Mucosa of stomach (tissue), 1 donor: ENCODE measurements around the gene COPB1.

Source experiments
- H3K27me3 ChIP-seq: one replicate; pipeline ENCODE4 v1.7.0; 2013; ENCODE audit warnings: mild to moderate bottlenecking, low read length; ENCODE audit not compliant: control insufficient read depth, insufficient read depth
- H3K36me3 ChIP-seq: one replicate; pipeline ENCODE4 v1.7.0; 2013; ENCODE audit warnings: low read length; ENCODE audit not compliant: control insufficient read depth, insufficient read depth
- H3K4me1 ChIP-seq: one replicate; pipeline ENCODE4 v1.7.0; 2013; ENCODE audit warnings: mild to moderate bottlenecking, low read length; ENCODE audit not compliant: control insufficient read depth, insufficient read depth
- H3K4me3 ChIP-seq: one replicate; pipeline ENCODE4 v1.7.0; 2013; ENCODE audit warnings: low read length
- H3K9ac ChIP-seq: one replicate; pipeline ENCODE4 v1.7.0; 2013; ENCODE audit warnings: mild to moderate bottlenecking, low read length, moderate library complexity
- H3K9me3 ChIP-seq: one replicate; pipeline ENCODE4 v1.7.0; 2013; ENCODE audit warnings: mild to moderate bottlenecking, low read length, moderate library complexity; ENCODE audit not compliant: control insufficient read depth
- donor health status: Pancreatic carcinoma.

COPB1 gene

GRCh38 chr11:14529951-14530350 is 30.3 kb upstream of the COPB1 start:
- no peaks in the 10 kb centered on the region for H3K9me3 ChIP-seq
- no peaks in the 10 kb centered on the region for H3K36me3 ChIP-seq
- H3K4me3 ChIP-seq: no peak overlapping the region
- H3K9ac ChIP-seq: no peak overlapping the region
- no peaks in the 10 kb centered on the region for H3K4me1 ChIP-seq
- H3K27me3 ChIP-seq: no peaks in the 10 kb centered on the region

- H3K27me3 ChIP-seq: no peaks in the 10 kb centered on the region
- H3K36me3 ChIP-seq: no peaks in the 10 kb centered on the region
- no peak overlapping the region for H3K4me3 ChIP-seq
- no peaks in the 10 kb centered on the region for H3K9me3 ChIP-seq
- H3K4me1 ChIP-seq: no peaks in the 10 kb centered on the region
- H3K9ac ChIP-seq: no peak overlapping the region
Observed at GRCh38 chr11:14529321-14529720, 29.7 kb upstream of the COPB1 start.

- peaks cover 4% of the 10 kb centered on the region for H3K4me1 ChIP-seq
- H3K36me3 ChIP-seq: no peaks in the 10 kb centered on the region
- no peaks in the 10 kb centered on the region for H3K9me3 ChIP-seq
- no peaks in the 10 kb centered on the region for H3K27me3 ChIP-seq
- no peak overlapping the region for H3K9ac ChIP-seq
- no peak overlapping the region for H3K4me3 ChIP-seq
Observed at GRCh38 chr11:14522801-14523200, 23.2 kb upstream of the COPB1 start.

- no peaks in the 10 kb centered on the region for H3K9me3 ChIP-seq
- no peaks in the 10 kb centered on the region for H3K36me3 ChIP-seq
- H3K27me3 ChIP-seq: no peaks in the 10 kb centered on the region
- peaks cover 4% of the 10 kb centered on the region for H3K4me1 ChIP-seq
- no peak overlapping the region for H3K4me3 ChIP-seq
- H3K9ac ChIP-seq: no peak overlapping the region
Observed at GRCh38 chr11:14522245-14522644, 22.6 kb upstream of the COPB1 start.

GRCh38 chr11:14520747-14521151 is 21.1 kb upstream of the COPB1 start:
- no peaks in the 10 kb centered on the region for H3K9me3 ChIP-seq
- H3K36me3 ChIP-seq: no peaks in the 10 kb centered on the region
- H3K9ac ChIP-seq: peak overlapping the region; percentile 93
- peak overlapping the region; percentile 94 for H3K4me3 ChIP-seq
- no peaks in the 10 kb centered on the region for H3K27me3 ChIP-seq
- peaks cover 4% of the 10 kb centered on the region for H3K4me1 ChIP-seq

- peaks cover 4% of the 10 kb centered on the region for H3K4me1 ChIP-seq
- peak within 1 kb of the TSS; percentile 94 for H3K4me3 ChIP-seq
- H3K9me3 ChIP-seq: no peaks in the 10 kb centered on the region
- H3K36me3 ChIP-seq: no peaks in the 10 kb centered on the region
- H3K27me3 ChIP-seq: no peaks in the 10 kb centered on the region
- peak within 1 kb of the TSS; percentile 93 for H3K9ac ChIP-seq
Observed at GRCh38 chr11:14519917-14520746, 20.5 kb upstream of the COPB1 start, which contains the start of gene PSMA1. TSS of gene PSMA1 (minus strand) at chr11:14520386. CDS start at chr11:14520299, 87 bp downstream.

GRCh38 chr11:14519597-14519916 is 19.9 kb upstream of the COPB1 start:
- H3K4me1 ChIP-seq: peaks cover 4% of the 10 kb centered on the region
- peak overlapping the region; percentile 93 for H3K9ac ChIP-seq

GRCh38 chr11:14518820-14519219 is 19.2 kb upstream of the COPB1 start:
- no peaks in the 10 kb centered on the region for H3K27me3 ChIP-seq
- no peaks in the 10 kb centered on the region for H3K9me3 ChIP-seq
- H3K36me3 ChIP-seq: no peaks in the 10 kb centered on the region
- peaks cover 4% of the 10 kb centered on the region for H3K4me1 ChIP-seq
- peak overlapping the region; percentile 93 for H3K9ac ChIP-seq
- peak overlapping the region; percentile 94 for H3K4me3 ChIP-seq

More at GRCh38 chr11:14519597-14519916, 19.9 kb upstream of the COPB1 start:
- Histone ChIP-seq H3K4me3 (peak overlapping the region; percentile 94), H3K9me3 (no peaks in the 10 kb centered on the region), H3K27me3 (no peaks in the 10 kb centered on the region), H3K36me3 (no peaks in the 10 kb centered on the region)

- peaks cover under 1% of the 10 kb centered on the region for H3K4me1 ChIP-seq
- no peaks in the 10 kb centered on the region for H3K36me3 ChIP-seq
- H3K4me3 ChIP-seq: no peak overlapping the region
- H3K27me3 ChIP-seq: no peaks in the 10 kb centered on the region
- H3K9me3 ChIP-seq: no peaks in the 10 kb centered on the region
- H3K9ac ChIP-seq: no peak overlapping the region
Observed at GRCh38 chr11:14513800-14514199, 14.2 kb upstream of the COPB1 start.

- no peak overlapping the region for H3K9ac ChIP-seq
- no peaks in the 10 kb centered on the region for H3K4me1 ChIP-seq
- H3K27me3 ChIP-seq: no peaks in the 10 kb centered on the region
- H3K36me3 ChIP-seq: peaks cover 6% of the 10 kb centered on the region
- no peak overlapping the region for H3K4me3 ChIP-seq
- no peaks in the 10 kb centered on the region for H3K9me3 ChIP-seq
Observed at GRCh38 chr11:14506532-14506931, 6.9 kb upstream of the COPB1 start.

- no peaks in the 10 kb centered on the region for H3K9me3 ChIP-seq
- no peaks in the 10 kb centered on the region for H3K27me3 ChIP-seq
- H3K36me3 ChIP-seq: peaks cover 6% of the 10 kb centered on the region
- no peak overlapping the region for H3K4me3 ChIP-seq
- no peak overlapping the region for H3K9ac ChIP-seq
- H3K4me1 ChIP-seq: no peaks in the 10 kb centered on the region
Observed at GRCh38 chr11:14503023-14503422, 3.4 kb upstream of the COPB1 start.

- H3K27me3 ChIP-seq: no peaks in the 10 kb centered on the region
- H3K36me3 ChIP-seq: peaks cover 6% of the 10 kb centered on the region
- no peaks in the 10 kb centered on the region for H3K4me1 ChIP-seq
- no peaks in the 10 kb centered on the region for H3K9me3 ChIP-seq
- no peak overlapping the region for H3K4me3 ChIP-seq
- no peak overlapping the region for H3K9ac ChIP-seq
Observed at GRCh38 chr11:14502039-14502438, 2.4 kb upstream of the COPB1 start.
